Spinal cord (tissue), 10 donors: Measurements from ENCODE around the gene ACLY. TPM values are rescaled to one million over a fixed set of nuclear protein-coding genes. Genes with fewer than 3 reads are reported as not detected.

ENCODE experiments used
- DNase-seq, 6 donors: peaks; one replicate each; pipeline versions ENCODE4 v3.0.0 to v3.0.0-alpha.2; 2013 to 2015; ENCODE audit warnings: low spot score in 6 of 6, low read depth in 4 of 6
- H3K27ac ChIP-seq: one replicate; pipeline ENCODE4 v1.5.1; 2013; ENCODE audit warnings: low read depth, low read length, control low read depth
- H3K27me3 ChIP-seq: one replicate; pipeline ENCODE4 v1.6.1; 2013; ENCODE audit warnings: low read length; ENCODE audit not compliant: control insufficient read depth, insufficient read depth
- H3K36me3 ChIP-seq: one replicate; pipeline ENCODE4 v1.6.1; 2013; ENCODE audit warnings: low read length; ENCODE audit not compliant: control insufficient read depth, insufficient read depth
- H3K4me1 ChIP-seq: one replicate; pipeline ENCODE4 v1.6.1; 2013; ENCODE audit warnings: low read length; ENCODE audit not compliant: control insufficient read depth, insufficient read depth
- H3K4me3 ChIP-seq: one replicate; pipeline ENCODE4 v1.5.1; 2013; ENCODE audit warnings: low read depth, low read length, control low read depth
- H3K9me3 ChIP-seq: one replicate; pipeline ENCODE4 v1.6.1; 2013; ENCODE audit warnings: low read length; ENCODE audit not compliant: control insufficient read depth, insufficient read depth
- WGBS: methylation state at CpG from one replicate; pipeline ENCODE4 v1.1.5; 2013; ENCODE audit warnings: missing lambda C conversion rate; ENCODE audit not compliant: insufficient coverage; 5-methylcytosine and 5-hydroxymethylcytosine counted together
- polyA plus RNA-seq, 2 donors: library from polyadenylated mRNA; unstranded; fragments of 120-200 nt; gene quantifications; one replicate each; pipeline ENCODE4 v1.2.1, GENCODE V29; 2013; ENCODE audit not compliant: insufficient read length in 2 of 2
- total RNA-seq, 2 donors: library from RNA; depleted of rRNA in 1 of 2; stranded (reverse); fragments of 120-200 nt in 1 of 2; fragments of >200 nt in 1 of 2; gene quantifications; one replicate each; pipeline versions ENCODE4 v1.2.3 to v1.2.4, GENCODE V29; 2013 to 2014
- donor health status: healthy.

Gene ACLY
- total and polyA plus RNA-seq, 4 donors: 96.3 to 186 (median 163) TPM

GRCh38 chr17:41904242-41904841 is 14.4 kb downstream of the ACLY start:
- DNase-seq: no peak
- Histone ChIP-seq H3K27ac (no peak overlapping the region), H3K36me3 (peaks cover 90% of the 10 kb centered on the region), H3K4me1 (peaks cover 13% of the 10 kb centered on the region), H3K4me3 (no peak overlapping the region), H3K27me3 (no peaks in the 10 kb centered on the region), H3K9me3 (no peaks in the 10 kb centered on the region)
- 97% methylated on average over 4 of the region's 7 CpGs for WGBS

DNA sequence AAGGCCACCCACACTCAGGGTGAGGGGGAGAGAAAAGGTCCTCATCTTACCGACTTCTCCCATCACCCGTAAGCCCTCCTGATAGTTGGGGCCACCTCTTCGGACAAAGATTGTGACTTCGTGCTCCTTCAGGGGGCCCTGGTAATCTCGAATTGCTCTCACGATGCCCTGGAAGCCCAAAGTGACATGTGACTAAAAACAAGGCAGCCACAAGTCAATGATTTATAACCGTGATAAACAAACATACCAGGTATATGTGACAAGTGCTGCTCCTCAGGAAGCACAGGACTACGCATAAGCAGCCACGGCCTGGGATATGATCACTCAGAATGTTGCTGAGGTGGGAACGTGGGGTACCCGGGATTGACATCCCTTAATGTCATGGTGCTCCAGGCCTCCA is 17.1 kb downstream of the ACLY start:
- Histone ChIP-seq H3K4me3 (no peak overlapping the region), H3K4me1 (peaks cover 4% of the 10 kb centered on the region)
- 88% methylated on average over 7 of the region's 11 CpGs for WGBS

GRCh38 chr17:41896726-41897125 is 22.0 kb downstream of the ACLY start:
- H3K27me3 ChIP-seq: no peaks in the 10 kb centered on the region
- H3K27ac ChIP-seq: no peak overlapping the region
- H3K4me3 ChIP-seq: no peak overlapping the region
- H3K36me3 ChIP-seq: peaks cover 93% of the 10 kb centered on the region
- DNase-seq: no peak
- no peaks in the 10 kb centered on the region for H3K9me3 ChIP-seq
- WGBS: 84% methylated on average over 5 of the region's 6 CpGs
- peaks cover 7% of the 10 kb centered on the region for H3K4me1 ChIP-seq

More for the DNA sequence above, 17.1 kb downstream of the ACLY start:
- Histone ChIP-seq H3K36me3 (peaks cover 93% of the 10 kb centered on the region), H3K9me3 (no peaks in the 10 kb centered on the region), H3K27ac (no peak overlapping the region), H3K27me3 (no peaks in the 10 kb centered on the region)
- DNase-seq: no peak

DNA sequence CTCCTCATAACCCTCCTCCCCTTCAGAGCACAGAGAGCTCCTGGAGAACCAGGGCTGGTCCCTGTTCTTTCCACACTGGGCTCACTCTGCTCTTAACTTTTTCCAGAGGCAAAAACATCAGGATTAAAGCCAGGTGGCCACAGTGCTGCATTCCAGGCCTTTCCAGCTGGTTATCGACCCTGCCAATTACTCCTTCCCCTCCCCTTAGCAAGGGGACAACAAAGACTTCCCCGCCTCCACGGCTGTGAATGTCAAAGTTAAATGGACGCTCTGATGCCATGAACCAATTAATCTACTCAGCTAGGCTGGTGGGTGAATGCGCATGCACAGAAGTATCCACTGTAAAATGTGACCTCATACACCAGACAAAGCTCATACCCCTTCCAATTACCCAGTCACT is 23.1 kb downstream of the ACLY start:
- 15% methylated on average over 4 of the region's 5 CpGs for WGBS
- H3K4me1 ChIP-seq: peaks cover 7% of the 10 kb centered on the region
- H3K9me3 ChIP-seq: no peaks in the 10 kb centered on the region
- H3K4me3 ChIP-seq: no peak overlapping the region
- H3K27me3 ChIP-seq: no peaks in the 10 kb centered on the region
- no peak overlapping the region for H3K27ac ChIP-seq
- peak in 3 of 6 donors; percentile 1 to 43 (median 33) for DNase-seq
- H3K36me3 ChIP-seq: peaks cover 97% of the 10 kb centered on the region

- Histone ChIP-seq H3K27ac (no peak overlapping the region), H3K36me3 (peaks cover 95% of the 10 kb centered on the region), H3K27me3 (no peaks in the 10 kb centered on the region), H3K4me3 (no peak overlapping the region), H3K4me1 (peaks cover 7% of the 10 kb centered on the region), H3K9me3 (no peaks in the 10 kb centered on the region)
- no peak for DNase-seq
- WGBS: 90% methylated on average over 1 of the region's 7 CpGs
These were observed 23.9 kb downstream of the ACLY start for GRCh38 chr17:41894791-41895331.

DNA sequence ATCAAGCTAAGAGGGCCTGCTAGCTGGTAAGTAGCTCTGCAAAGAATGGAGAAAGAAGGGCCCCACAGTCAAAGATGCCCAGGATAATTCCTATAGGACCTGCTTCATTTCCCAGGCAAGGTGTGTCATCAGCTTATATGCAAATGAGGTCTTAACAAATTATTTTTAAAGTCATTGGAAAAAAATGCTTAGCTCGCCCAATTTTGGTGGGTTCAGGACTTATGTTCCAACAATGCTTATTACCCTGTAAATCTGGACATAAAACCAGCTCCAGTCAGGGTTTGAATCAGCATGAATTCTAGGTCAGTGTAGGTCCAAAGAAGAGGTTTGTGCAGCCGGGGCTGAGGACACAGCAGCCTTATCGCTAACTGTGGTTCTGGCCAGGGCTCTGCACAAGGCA is 25.4 kb downstream of the ACLY start:
- no peak for DNase-seq
- no peak overlapping the region for H3K4me3 ChIP-seq
- no peaks in the 10 kb centered on the region for H3K9me3 ChIP-seq
- no peak overlapping the region for H3K27ac ChIP-seq
- WGBS: 98% methylated on average over 3 of the region's 3 CpGs
- peaks cover 7% of the 10 kb centered on the region for H3K4me1 ChIP-seq
- no peaks in the 10 kb centered on the region for H3K27me3 ChIP-seq
- H3K36me3 ChIP-seq: peaks cover 93% of the 10 kb centered on the region

- Histone ChIP-seq H3K36me3 (peaks cover 93% of the 10 kb centered on the region), H3K9me3 (no peaks in the 10 kb centered on the region), H3K27ac (no peak overlapping the region), H3K27me3 (no peaks in the 10 kb centered on the region), H3K4me1 (peaks cover 7% of the 10 kb centered on the region), H3K4me3 (no peak overlapping the region)
- no peak for DNase-seq
- WGBS: 100% methylated on average over 4 of the region's 4 CpGs
These were observed 26.8 kb downstream of the ACLY start for GRCh38 chr17:41892021-41892376.

DNA sequence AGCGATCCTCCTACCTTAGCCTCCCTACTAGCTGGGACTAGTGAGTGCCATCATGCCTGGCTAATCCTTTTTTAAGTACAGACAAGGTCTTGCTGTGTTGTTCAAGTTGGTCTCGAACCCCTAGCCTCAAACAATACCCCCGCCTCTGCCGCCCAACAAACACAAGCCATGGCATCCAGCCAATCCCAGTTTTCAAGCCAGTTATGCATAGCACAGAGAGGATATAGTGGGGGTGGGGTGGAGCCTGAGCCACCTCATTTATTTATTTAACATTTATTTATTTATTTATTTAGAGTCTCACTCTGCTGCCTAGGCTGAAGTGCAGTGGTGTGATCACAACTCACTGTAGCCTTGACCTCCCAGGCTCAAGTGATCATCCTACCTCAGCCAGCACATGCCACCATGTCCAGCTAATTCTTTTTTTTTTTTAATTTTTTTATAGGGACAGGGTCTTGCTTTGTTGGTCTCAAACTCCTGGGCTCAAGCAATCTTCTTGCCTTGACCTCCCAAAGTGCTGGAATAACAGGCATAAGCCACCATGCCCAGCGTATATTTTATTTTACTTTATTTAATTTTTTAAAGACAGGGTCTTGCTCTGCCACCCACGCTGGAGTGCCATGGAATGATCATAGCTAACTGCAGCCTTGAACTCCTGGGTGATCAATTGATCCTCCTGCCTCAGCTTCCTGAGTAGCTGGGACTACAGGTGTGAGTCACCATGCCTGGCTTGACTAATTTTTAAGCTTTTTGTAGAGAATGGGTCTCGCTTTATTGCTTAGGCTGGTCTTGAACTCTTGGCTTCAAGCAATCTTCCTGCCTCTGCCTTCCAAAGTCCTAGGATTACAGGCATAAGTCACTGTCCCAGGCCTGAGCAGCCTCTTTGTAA is 27.4 kb downstream of the ACLY start:
- H3K4me1 ChIP-seq: peaks cover 7% of the 10 kb centered on the region
- H3K27me3 ChIP-seq: no peaks in the 10 kb centered on the region
- no peak overlapping the region for H3K4me3 ChIP-seq
- peaks cover 93% of the 10 kb centered on the region for H3K36me3 ChIP-seq
- no peak for DNase-seq
- H3K9me3 ChIP-seq: no peaks in the 10 kb centered on the region
- 91% methylated on average over 2 of the region's 7 CpGs for WGBS
- no peak overlapping the region for H3K27ac ChIP-seq

- peaks cover 94% of the 10 kb centered on the region for H3K36me3 ChIP-seq
- no peak overlapping the region for H3K4me3 ChIP-seq
- 83% methylated on average over 3 of the region's 6 CpGs for WGBS
- H3K27ac ChIP-seq: no peak overlapping the region
- no peaks in the 10 kb centered on the region for H3K4me1 ChIP-seq
- H3K27me3 ChIP-seq: no peaks in the 10 kb centered on the region
- no peak for DNase-seq
- H3K9me3 ChIP-seq: no peaks in the 10 kb centered on the region
These were observed 30.3 kb downstream of the ACLY start for GRCh38 chr17:41888332-41888965.
